ENCODE data around the gene RARB.

Gene RARB

DNA sequence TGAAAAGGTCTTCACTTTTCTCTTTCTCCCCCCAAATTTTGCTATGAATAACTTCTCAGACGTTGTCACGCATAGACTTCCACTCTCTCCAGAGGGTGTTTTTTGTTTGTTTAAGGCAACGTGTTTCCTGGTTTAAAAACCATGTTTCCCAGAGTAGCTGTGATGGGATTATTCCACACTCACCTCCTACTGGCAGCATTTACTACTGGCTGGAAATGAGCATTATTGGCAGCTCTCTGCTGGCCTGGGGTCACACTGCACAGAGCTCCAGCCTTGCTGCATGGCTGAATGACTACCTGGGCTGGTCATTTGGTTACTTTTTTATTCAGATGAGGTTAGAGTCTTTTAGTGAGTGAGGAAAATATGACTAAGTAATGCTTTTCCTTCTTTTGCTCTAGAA lies 65.2 kb downstream of the RARB start:
- H3K27ac ChIP-seq = no peak overlapping the region
- TF ChIP-seq ZFX (IDR thresholded peaks at IDR 0.05) = no peak
- TF ChIP-seq, protein P1, sequence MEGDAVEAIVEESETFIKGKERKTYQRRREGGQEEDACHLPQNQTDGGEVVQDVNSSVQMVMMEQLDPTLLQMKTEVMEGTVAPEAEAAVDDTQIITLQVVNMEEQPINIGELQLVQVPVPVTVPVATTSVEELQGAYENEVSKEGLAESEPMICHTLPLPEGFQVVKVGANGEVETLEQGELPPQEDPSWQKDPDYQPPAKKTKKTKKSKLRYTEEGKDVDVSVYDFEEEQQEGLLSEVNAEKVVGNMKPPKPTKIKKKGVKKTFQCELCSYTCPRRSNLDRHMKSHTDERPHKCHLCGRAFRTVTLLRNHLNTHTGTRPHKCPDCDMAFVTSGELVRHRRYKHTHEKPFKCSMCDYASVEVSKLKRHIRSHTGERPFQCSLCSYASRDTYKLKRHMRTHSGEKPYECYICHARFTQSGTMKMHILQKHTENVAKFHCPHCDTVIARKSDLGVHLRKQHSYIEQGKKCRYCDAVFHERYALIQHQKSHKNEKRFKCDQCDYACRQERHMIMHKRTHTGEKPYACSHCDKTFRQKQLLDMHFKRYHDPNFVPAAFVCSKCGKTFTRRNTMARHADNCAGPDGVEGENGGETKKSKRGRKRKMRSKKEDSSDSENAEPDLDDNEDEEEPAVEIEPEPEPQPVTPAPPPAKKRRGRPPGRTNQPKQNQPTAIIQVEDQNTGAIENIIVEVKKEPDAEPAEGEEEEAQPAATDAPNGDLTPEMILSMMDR (conservative IDR thresholded peaks at IDR 0.05) = no peak

DNA sequence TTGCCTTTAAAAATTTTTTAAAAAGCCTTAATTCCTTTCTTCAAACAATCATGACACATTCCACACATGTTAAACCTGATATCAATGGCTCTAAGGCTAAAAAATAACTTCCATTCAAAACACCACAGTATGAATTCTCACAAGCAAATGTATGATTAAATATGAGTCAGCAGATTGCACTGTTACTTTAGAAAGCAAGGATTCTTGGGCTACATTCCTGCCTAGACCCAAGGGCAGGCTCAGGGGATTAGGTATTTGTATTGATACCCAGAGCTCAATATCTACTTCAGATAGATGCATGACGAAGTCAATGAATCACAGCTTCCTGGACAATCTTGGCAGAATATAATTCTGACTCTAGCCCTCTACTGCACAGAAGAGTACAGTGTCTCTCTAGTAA lies 65.7 kb downstream of the RARB start:
- no peak overlapping the region for H3K27ac ChIP-seq
- TF ChIP-seq, protein P1 (conservative IDR thresholded peaks at IDR 0.05) = no peak
- no peak for TF ChIP-seq ZFX (IDR thresholded peaks at IDR 0.05)

DNA sequence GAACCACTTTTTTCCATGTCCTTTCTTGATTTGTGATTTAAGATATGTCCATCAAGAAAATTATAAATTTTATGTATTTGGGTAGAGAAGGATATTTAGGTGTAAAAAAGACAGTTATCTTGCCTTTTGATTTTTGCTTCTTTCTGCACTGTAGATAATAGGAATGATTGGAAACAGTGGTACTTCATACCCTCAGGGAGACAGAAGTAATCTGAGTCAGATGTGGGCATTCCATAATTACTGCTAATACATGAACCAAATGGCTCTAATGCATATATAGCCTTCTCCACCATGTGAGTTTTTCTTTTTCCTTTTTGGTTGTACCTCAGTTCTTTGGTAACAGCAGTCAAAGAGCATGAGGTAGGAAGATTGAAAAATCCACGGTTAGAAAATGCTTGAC lies 67.2 kb downstream of the RARB start:
- no peak overlapping the region for H3K27ac ChIP-seq
- TF ChIP-seq ZFX (IDR thresholded peaks at IDR 0.05) = no peak
- TF ChIP-seq, protein P1 (conservative IDR thresholded peaks at IDR 0.05) = no peak

DNA sequence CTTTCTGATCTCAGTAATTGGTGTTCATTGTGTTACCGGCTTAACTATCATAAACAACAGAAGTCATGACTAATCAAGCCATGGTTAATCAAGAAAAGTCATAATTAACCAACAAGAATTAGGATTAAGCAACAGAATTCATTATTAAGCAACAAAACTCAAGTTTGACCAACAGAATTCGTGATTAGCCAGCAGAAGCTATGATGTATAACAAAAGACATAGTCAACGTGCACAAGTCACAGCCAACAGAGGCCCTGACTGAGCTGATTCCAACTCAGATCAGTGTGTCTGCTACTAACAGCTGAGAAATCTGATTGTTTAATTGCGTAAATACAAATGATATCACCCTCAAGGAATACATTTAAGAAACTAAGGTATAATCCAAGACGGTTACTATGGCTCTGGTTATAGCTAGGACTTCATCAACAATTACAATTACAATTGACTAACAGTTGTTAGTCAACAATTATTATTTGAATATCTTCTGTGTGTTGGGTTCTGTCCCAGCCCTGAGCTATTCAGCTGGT lies 67.7 kb downstream of the RARB start:
- TF ChIP-seq ZFX (IDR thresholded peaks at IDR 0.05) = no peak
- TF ChIP-seq, protein P1 (conservative IDR thresholded peaks at IDR 0.05) = no peak

DNA sequence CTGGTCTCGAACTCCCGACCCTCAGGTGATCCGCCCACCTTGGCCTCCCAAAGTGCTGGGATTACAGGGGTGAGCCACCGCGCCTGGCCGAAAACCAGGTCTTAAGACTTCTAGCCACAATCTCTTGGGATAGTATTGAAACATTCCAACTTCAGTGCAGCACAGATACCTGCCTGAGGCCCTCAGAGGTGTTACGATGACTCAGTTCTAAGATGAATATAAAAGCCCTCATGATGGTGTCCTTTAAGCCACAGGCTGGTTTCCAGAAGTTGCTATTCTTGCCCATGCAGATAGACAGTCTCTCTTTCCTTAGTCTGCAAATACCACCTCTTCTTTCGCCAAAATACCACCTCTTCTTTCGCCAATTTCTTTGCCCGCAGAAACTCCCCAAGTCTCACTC lies 69.0 kb downstream of the RARB start:
- no peak for TF ChIP-seq ZFX (IDR thresholded peaks at IDR 0.05)
- TF ChIP-seq, protein P1 (conservative IDR thresholded peaks at IDR 0.05) = no peak

More for the DNA sequence above, 67.7 kb downstream of the RARB start:
- H3K27ac ChIP-seq = no peak overlapping the region

DNA sequence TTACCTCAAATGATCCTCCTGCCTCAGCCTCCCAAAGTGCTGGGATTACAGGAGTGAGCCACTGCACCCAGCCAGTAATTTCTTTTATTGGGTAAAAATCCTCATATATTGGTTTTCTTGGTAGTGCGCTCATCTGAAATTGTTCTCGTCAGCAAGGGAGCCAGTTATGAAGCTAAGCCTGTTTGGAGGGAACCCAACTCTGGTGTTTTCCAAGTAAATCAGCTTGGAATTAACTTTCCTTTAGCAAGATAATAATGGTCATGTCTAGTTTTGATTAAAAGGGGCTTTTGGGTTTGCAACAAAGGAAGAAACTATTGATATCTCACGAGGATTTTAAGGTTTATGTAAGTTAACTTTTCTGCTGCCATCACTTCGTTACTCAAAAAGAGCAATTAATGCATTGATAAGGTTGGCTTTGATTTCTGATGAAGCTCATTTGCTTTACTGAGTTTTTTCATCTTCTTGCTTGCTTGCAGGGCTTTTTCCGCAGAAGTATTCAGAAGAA lies 72.7 kb downstream of the RARB start:
- TF ChIP-seq, protein P1 (conservative IDR thresholded peaks at IDR 0.05) = no peak
- TF ChIP-seq ZFX (IDR thresholded peaks at IDR 0.05) = no peak
- H3K27ac ChIP-seq = no peak overlapping the region

More for the DNA sequence above, 69.0 kb downstream of the RARB start:
- no peak overlapping the region for H3K27ac ChIP-seq

DNA sequence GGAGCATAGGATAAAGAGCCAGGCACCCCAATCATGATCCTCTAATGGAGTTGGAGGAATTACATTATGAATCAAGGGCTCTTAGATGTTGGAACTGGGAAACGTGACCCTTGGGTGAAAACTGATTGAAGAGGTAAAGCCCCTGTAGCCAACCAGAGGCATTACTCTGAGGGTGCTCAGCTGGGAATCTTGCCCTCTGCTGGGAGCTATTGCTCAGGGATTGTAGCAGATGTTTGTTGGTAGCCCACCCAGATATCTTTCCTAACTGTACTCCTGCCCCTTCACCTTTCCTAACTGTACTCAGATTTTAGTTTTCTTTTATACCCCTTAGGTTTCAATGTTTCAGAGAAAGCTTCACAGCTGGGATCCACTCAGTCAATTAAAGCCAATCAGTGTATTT lies 74.2 kb downstream of the RARB start:
- H3K27ac ChIP-seq = no peak overlapping the region
- no peak for TF ChIP-seq ZFX (IDR thresholded peaks at IDR 0.05)
- TF ChIP-seq, protein P1 (conservative IDR thresholded peaks at IDR 0.05) = no peak
